HG03558 (cell line): ENCODE results near the gene FAM78A.

Source experiments
- ATAC-seq: cut with Tn5 transposase; IDR thresholded peaks from one replicate; pipeline ENCODE4 v1.9.1; 2021; ENCODE audit warnings: moderate number of reproducible peaks; ENCODE audit not compliant: unreplicated experiment; ENCODE audit errors: extremely low read depth

Gene FAM78A

GRCh38 chr9:131276094-131276888, at the start of gene FAM78A:
FAM78A (minus strand) TSS chr9:131276510; CDS start chr9:131276179, 331 bp downstream.
- ATAC-seq = no peak

- no peak for ATAC-seq
These were observed 48.7 kb upstream of the FAM78A start for GRCh38 chr9:131324736-131325679.

GRCh38 chr9:131323629-131324028, 47.3 kb upstream of the FAM78A start:
- no peak for ATAC-seq

- ATAC-seq = no peak
These were observed 43.8 kb upstream of the FAM78A start for GRCh38 chr9:131320031-131320685.

GRCh38 chr9:131319486-131319885, 43.2 kb upstream of the FAM78A start:
- ATAC-seq = no peak

GRCh38 chr9:131318231-131319085, 42.1 kb upstream of the FAM78A start:
- ATAC-seq = no peak

GRCh38 chr9:131312822-131313770, 36.8 kb upstream of the FAM78A start:
- ATAC-seq = no peak

- no peak for ATAC-seq
These were observed 35.9 kb upstream of the FAM78A start for GRCh38 chr9:131312246-131312645.

GRCh38 chr9:131310833-131311554, 34.7 kb upstream of the FAM78A start:
- ATAC-seq = no peak

- ATAC-seq = no peak
These were observed 33.4 kb upstream of the FAM78A start for GRCh38 chr9:131309530-131310276.

GRCh38 chr9:131308906-131309529, 32.7 kb upstream of the FAM78A start:
- ATAC-seq = no peak

GRCh38 chr9:131308452-131308851, 32.1 kb upstream of the FAM78A start:
- ATAC-seq = no peak

GRCh38 chr9:131307974-131308373, 31.7 kb upstream of the FAM78A start:
- ATAC-seq = no peak

GRCh38 chr9:131306397-131307004, 30.2 kb upstream of the FAM78A start:
- ATAC-seq = no peak

GRCh38 chr9:131304676-131305355, 28.5 kb upstream of the FAM78A start:
- no peak for ATAC-seq
